WTC11 (cell line): ENCODE results near the gene SMAD2. TPM values are rescaled to one million over a fixed set of nuclear protein-coding genes. Genes with fewer than 3 reads are reported as not detected.

Experiments used
- ATAC-seq: fragments of 200-7000 bp; cut with Tn5 transposase; 2 replicates; pipeline ENCODE4 v1.10.0; 2021; ENCODE audit warnings: mild to moderate bottlenecking, moderate library complexity
- CTCF ChIA-PET: fragments of 300-600 bp; sonication (Branson Sonifier 250); formaldehyde crosslinking; loops from one replicate; lab custom pipeline; 2021; ENCODE audit warnings: antibody characterized with exemption; lab: Charles Lee
- POLR2A ChIA-PET: fragments of 350-600 bp; sonication (Branson Sonifier 250); formaldehyde crosslinking; loops from one replicate; lab custom pipeline; 2021; ENCODE audit warnings: antibody characterized with exemption; lab: Charles Lee
- DNase-seq: peaks from one replicate; pipeline ENCODE4 v3.0.0; 2021; ENCODE audit warnings: low spot score
- H3K27ac Mint-ChIP-seq: 2 replicates; pipeline ENCODE4 v1.8.0; 2021; ENCODE audit warnings: mixed read lengths
- H3K27me3 Mint-ChIP-seq: 2 replicates; pipeline ENCODE4 v1.8.0; 2021; ENCODE audit warnings: low read depth, mild to moderate bottlenecking, moderate library complexity, mixed read lengths
- H3K36me3 Mint-ChIP-seq: 2 replicates; pipeline ENCODE4 v1.8.0; 2021; ENCODE audit warnings: mixed read lengths
- H3K4me1 Mint-ChIP-seq: 2 replicates; pipeline ENCODE4 v1.8.0; 2022; ENCODE audit warnings: mixed read lengths
- H3K4me3 Mint-ChIP-seq: 2 replicates; pipeline ENCODE4 v1.8.0; 2021; ENCODE audit warnings: mild to moderate bottlenecking, moderate library complexity, mixed read lengths
- H3K9me3 Mint-ChIP-seq: 2 replicates; pipeline ENCODE4 v1.8.0; 2021; ENCODE audit warnings: mixed read lengths
- CREB1 ChIP-seq: sonication (generic); formaldehyde crosslinking; IDR thresholded peaks from 2 replicates; pipeline ENCODE4 v1.8.0; 2023; ENCODE audit warnings: mild to moderate bottlenecking, missing genetic modification reagents
- CTCF ChIP-seq: fragments of 200-600 bp; IDR thresholded peaks from 2 replicates; pipeline ENCODE4 v1.8.0; 2022; ENCODE audit warnings: antibody characterized with exemption
- FOXP4 ChIP-seq: sonication (generic); formaldehyde crosslinking; IDR thresholded peaks from 2 replicates; pipeline ENCODE4 v1.8.0; 2022; ENCODE audit warnings: mild to moderate bottlenecking, missing genetic modification reagents
- HMGA2 ChIP-seq: fragments of 250-450 bp; sonication (Bioruptor Pico); IDR thresholded peaks from 2 replicates; pipeline ENCODE4 v1.4.0; 2021; ENCODE audit warnings: mild to moderate bottlenecking, moderate library complexity
- NFYB ChIP-seq: sonication (generic); formaldehyde crosslinking; conservative IDR thresholded peaks from 2 replicates; pipeline ENCODE4 v1.8.0; 2022; ENCODE audit warnings: low read depth, missing genetic modification reagents
- NR1H2 ChIP-seq: sonication (generic); formaldehyde crosslinking; IDR thresholded peaks from 2 replicates; pipeline ENCODE4 v1.9.0; 2021; ENCODE audit warnings: mild to moderate bottlenecking, moderate library complexity, missing genetic modification reagents
- PRRX2 ChIP-seq: fragments of 250-450 bp; sonication (Bioruptor Pico); IDR thresholded peaks from 2 replicates; pipeline ENCODE4 v1.8.0; 2021; ENCODE audit warnings: mild to moderate bottlenecking
- SP1 ChIP-seq: sonication (generic); formaldehyde crosslinking; conservative IDR thresholded peaks from 2 replicates; pipeline ENCODE4 v1.8.1; 2022; ENCODE audit warnings: missing genetic modification reagents
- TEAD1 ChIP-seq: sonication (generic); formaldehyde crosslinking; IDR thresholded peaks from 2 replicates; pipeline ENCODE4 v1.8.0; 2022; ENCODE audit warnings: mild to moderate bottlenecking, missing genetic modification reagents
- ZNF138 ChIP-seq: sonication (generic); formaldehyde crosslinking; conservative IDR thresholded peaks from 2 replicates; pipeline ENCODE4 v1.8.1; 2022; ENCODE audit warnings: mild to moderate bottlenecking, moderate library complexity, missing genetic modification reagents
- ZNF423 ChIP-seq: fragments of 250-450 bp; sonication (Bioruptor Pico); IDR thresholded peaks from 2 replicates; pipeline ENCODE4 v2.1.2; 2022; ENCODE audit warnings: mild to moderate bottlenecking, moderate library complexity
- total RNA-seq: library from RNA; stranded (reverse); gene quantifications from 3 replicates; pipeline ENCODE4 v1.2.3, GENCODE V29; 2021
- TF ChIP-seq, protein P1 (sequence below): fragments of 250-450 bp; sonication (Bioruptor Pico); IDR thresholded peaks from 2 replicates; pipeline ENCODE4 v1.9.0; 2021; ENCODE audit warnings: moderate library complexity, mild to moderate bottlenecking, inconsistent platforms, borderline replicate concordance
- TF ChIP-seq, protein P2 (sequence below): sonication (generic); formaldehyde crosslinking; IDR thresholded peaks from 2 replicates; pipeline ENCODE4 v1.8.1; 2023; ENCODE audit warnings: mild to moderate bottlenecking, missing genetic modification reagents, borderline replicate concordance

The SMAD2 gene
- total RNA-seq, 1 experiment from 2014 or later = 104 TPM

DNA sequence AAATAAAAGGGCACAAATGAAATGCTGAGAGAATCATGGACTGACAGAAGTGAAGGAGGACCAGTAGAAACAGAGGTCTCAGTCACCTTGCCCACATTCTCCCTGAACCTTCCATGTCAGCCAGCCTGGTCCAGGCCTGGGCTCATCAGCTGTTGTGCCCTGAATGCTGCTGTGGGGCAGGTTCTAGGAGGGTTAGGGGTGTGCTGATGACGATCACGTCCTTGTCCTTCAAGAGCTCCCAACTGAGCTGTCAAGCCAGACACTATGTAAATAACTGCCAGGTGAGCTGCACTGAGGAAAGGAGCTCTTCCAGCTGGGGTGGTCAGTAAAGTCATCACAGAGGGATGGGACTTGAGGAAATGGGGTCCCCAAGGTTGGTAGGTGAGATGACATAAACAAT is 156.5 kb downstream of the SMAD2 start:
- Mint-ChIP-seq H3K27me3 (no peaks in the 10 kb centered on the region; the same call in 1 of the 2 replicates), H3K9me3 (no peaks in the 10 kb centered on the region), H3K36me3 (no peaks in the 10 kb centered on the region), H3K4me1 (0 out of 2 replicates have a peak, but pooled peaks cover 3% of the 10 kb centered on the region), H3K27ac (no peak overlapping the region), H3K4me3 (no peak overlapping the region)
- DNase-seq (no peak), ATAC-seq (no peak)
- POLR2A ChIA-PET = no interaction called here
- TF ChIP-seq NR1H2 (CRISPR knock-in tag) (no peak), ZNF138 (CRISPR knock-in tag) (no peak), NFYB (CRISPR knock-in tag) (no peak), HMGA2 (CRISPR knock-in tag) (no peak), SP1 (CRISPR knock-in tag) (no peak), CREB1 (CRISPR knock-in tag) (no peak)
- TF ChIP-seq, protein P1, sequence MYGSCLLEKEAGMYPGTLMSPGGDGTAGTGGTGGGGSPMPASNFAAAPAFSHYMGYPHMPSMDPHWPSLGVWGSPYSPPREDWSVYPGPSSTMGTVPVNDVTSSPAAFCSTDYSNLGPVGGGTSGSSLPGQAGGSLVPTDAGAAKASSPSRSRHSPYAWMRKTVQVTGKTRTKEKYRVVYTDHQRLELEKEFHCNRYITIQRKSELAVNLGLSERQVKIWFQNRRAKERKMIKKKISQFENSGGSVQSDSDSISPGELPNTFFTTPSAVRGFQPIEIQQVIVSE (CRISPR knock-in tag) = no peak
- TF ChIP-seq, protein P2, sequence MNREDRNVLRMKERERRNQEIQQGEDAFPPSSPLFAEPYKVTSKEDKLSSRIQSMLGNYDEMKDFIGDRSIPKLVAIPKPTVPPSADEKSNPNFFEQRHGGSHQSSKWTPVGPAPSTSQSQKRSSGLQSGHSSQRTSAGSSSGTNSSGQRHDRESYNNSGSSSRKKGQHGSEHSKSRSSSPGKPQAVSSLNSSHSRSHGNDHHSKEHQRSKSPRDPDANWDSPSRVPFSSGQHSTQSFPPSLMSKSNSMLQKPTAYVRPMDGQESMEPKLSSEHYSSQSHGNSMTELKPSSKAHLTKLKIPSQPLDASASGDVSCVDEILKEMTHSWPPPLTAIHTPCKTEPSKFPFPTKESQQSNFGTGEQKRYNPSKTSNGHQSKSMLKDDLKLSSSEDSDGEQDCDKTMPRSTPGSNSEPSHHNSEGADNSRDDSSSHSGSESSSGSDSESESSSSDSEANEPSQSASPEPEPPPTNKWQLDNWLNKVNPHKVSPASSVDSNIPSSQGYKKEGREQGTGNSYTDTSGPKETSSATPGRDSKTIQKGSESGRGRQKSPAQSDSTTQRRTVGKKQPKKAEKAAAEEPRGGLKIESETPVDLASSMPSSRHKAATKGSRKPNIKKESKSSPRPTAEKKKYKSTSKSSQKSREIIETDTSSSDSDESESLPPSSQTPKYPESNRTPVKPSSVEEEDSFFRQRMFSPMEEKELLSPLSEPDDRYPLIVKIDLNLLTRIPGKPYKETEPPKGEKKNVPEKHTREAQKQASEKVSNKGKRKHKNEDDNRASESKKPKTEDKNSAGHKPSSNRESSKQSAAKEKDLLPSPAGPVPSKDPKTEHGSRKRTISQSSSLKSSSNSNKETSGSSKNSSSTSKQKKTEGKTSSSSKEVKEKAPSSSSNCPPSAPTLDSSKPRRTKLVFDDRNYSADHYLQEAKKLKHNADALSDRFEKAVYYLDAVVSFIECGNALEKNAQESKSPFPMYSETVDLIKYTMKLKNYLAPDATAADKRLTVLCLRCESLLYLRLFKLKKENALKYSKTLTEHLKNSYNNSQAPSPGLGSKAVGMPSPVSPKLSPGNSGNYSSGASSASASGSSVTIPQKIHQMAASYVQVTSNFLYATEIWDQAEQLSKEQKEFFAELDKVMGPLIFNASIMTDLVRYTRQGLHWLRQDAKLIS (CRISPR knock-in tag) = no peak
- CTCF ChIA-PET = interaction anchor here (2.7 kb wide), 1 partner anchor 223 kb away, joined by 16 read pairs; no protein-coding TSS in a partner anchor

GRCh38 chr18:47772374-47773248 is 157.8 kb downstream of the SMAD2 start:
- ATAC-seq (peak; percentile 92), DNase-seq (peak; percentile 91)
- H3K27ac Mint-ChIP-seq = no peak overlapping the region
- H3K36me3 Mint-ChIP-seq = no peaks in the 10 kb centered on the region
- H3K4me3 Mint-ChIP-seq = no peak overlapping the region
- no peaks in the 10 kb centered on the region; the same call in 1 of the 2 replicates for H3K27me3 Mint-ChIP-seq
- peak; percentile 33; the same call in 1 of the 2 replicates for TF ChIP-seq ZNF423 (CRISPR knock-in tag)
- TF ChIP-seq TEAD1 = 0 out of 2 replicates have a peak, but pooled peaks have one; percentile 55
- no peak for TF ChIP-seq PRRX2 (CRISPR knock-in tag)
- TF ChIP-seq CTCF = peak; percentile 95
- ChIA-PET POLR2A (interaction anchor here (1.5 kb wide), 1 partner anchor 235 kb away, joined by 7 read pairs; no protein-coding TSS in a partner anchor), CTCF (interaction anchor here (0.6 to 2.3 kb wide), 48 partner anchors 8 to 402 kb away, joined by 3 to 43 read pairs (median 4); no protein-coding TSS in a partner anchor)
- peaks cover 9% of the 10 kb centered on the region for H3K4me1 Mint-ChIP-seq
- H3K9me3 Mint-ChIP-seq = peaks cover 6% of the 10 kb centered on the region

- no peak overlapping the region for H3K4me3 Mint-ChIP-seq
- TF ChIP-seq FOXP4 (CRISPR knock-in tag) = no peak
These were observed 158.5 kb downstream of the SMAD2 start for GRCh38 chr18:47771922-47772321.

More at GRCh38 chr18:47771922-47772321, 158.5 kb downstream of the SMAD2 start:
- no peaks in the 10 kb centered on the region for H3K36me3 Mint-ChIP-seq
- no peaks in the 10 kb centered on the region; the same call in 1 of the 2 replicates for H3K27me3 Mint-ChIP-seq
- no peak overlapping the region for H3K27ac Mint-ChIP-seq
- H3K9me3 Mint-ChIP-seq = peaks cover 7% of the 10 kb centered on the region
- ChIA-PET POLR2A (interaction anchor here (1.5 kb wide), 1 partner anchor 236 kb away, joined by 7 read pairs; no protein-coding TSS in a partner anchor), CTCF (interaction anchor here (1.1 to 2.3 kb wide), 15 partner anchors 10 to 266 kb away, joined by 3 to 43 read pairs (median 4); no protein-coding TSS in a partner anchor)
- DNase-seq = no peak
- ATAC-seq = no peak
- H3K4me1 Mint-ChIP-seq = peaks cover 11% of the 10 kb centered on the region
